ENCODE data around the gene RBM20. TPM values are rescaled to one million over a fixed set of nuclear protein-coding genes. Genes with fewer than 3 reads are reported as not detected.
A peak's percentile ranks its signal among the peaks of the same experiment; 100 is the strongest.

The RBM20 gene
- total RNA-seq, 1 experiment from 2014 or later, result 0.11 TPM

GRCh38 chr10:110771991-110772390, 127.9 kb downstream of the RBM20 start:
- no TSS peak for BruUV-seq (replicated peaks)
- no peaks in the 10 kb centered on the region for H3K36me3 ChIP-seq (ENCODE audit: low read depth)
- no peaks in the 10 kb centered on the region for H3K79me2 ChIP-seq (ENCODE audit: low read depth)
- no peaks in the 10 kb centered on the region for H4K20me1 ChIP-seq (ENCODE audit: insufficient read depth)
- TF ChIP-seq CTCF (conservative IDR thresholded peaks at IDR 0.05) (no peak), EZH2 (IDR thresholded peaks at IDR 0.05; ENCODE audit: low read depth) (no peak)
- no peaks in the 10 kb centered on the region for H3K9me2 ChIP-seq (ENCODE audit: insufficient read depth)
- no peak overlapping the region for H3K4me3 ChIP-seq
- H2AFZ ChIP-seq, result no peak overlapping the region
- H3K4me2 ChIP-seq, result no peak overlapping the region
- H3K27ac ChIP-seq, result no peak overlapping the region
- ChIA-PET CTCF (interaction anchor here (0.6 kb wide), 1 partner anchor 32 kb away, joined by 3 read pairs; no protein-coding TSS in a partner anchor), POLR2A (ENCODE audit: unreplicated experiment) (no interaction called here)
- no peak for DNase-seq
- H3K27me3 ChIP-seq (ENCODE audit: insufficient read depth, low read depth), result no peaks in the 10 kb centered on the region
- peaks cover 20% of the 10 kb centered on the region for H3F3A ChIP-seq (ENCODE audit: insufficient read depth, low read depth)
- intact Hi-C loops (cut with micrococcal nuclease; ENCODE audit: unreplicated experiment), result no loop called here
- H3K4me1 ChIP-seq (replicated peaks; ENCODE audit: insufficient read depth), result peaks cover 23% of the 10 kb centered on the region
- H3K9me3 ChIP-seq (ENCODE audit: insufficient read depth, low read depth), result no peaks in the 10 kb centered on the region

GRCh38 chr10:110772454-110773025, 128.4 kb downstream of the RBM20 start:
- Histone ChIP-seq H3K36me3 (ENCODE audit: low read depth) (no peaks in the 10 kb centered on the region), H4K20me1 (ENCODE audit: insufficient read depth) (no peaks in the 10 kb centered on the region), H3K4me2 (no peak overlapping the region), H3K4me1 (replicated peaks; ENCODE audit: insufficient read depth) (peaks cover 23% of the 10 kb centered on the region), H3K79me2 (ENCODE audit: low read depth) (no peaks in the 10 kb centered on the region), H3K9me2 (ENCODE audit: insufficient read depth) (no peaks in the 10 kb centered on the region), H3K4me3 (no peak overlapping the region), H3F3A (ENCODE audit: insufficient read depth, low read depth) (peaks cover 20% of the 10 kb centered on the region), H3K9me3 (ENCODE audit: insufficient read depth, low read depth) (no peaks in the 10 kb centered on the region), H2AFZ (no peak overlapping the region), H3K27me3 (ENCODE audit: insufficient read depth, low read depth) (no peaks in the 10 kb centered on the region), H3K27ac (no peak overlapping the region)
- ChIA-PET POLR2A (ENCODE audit: unreplicated experiment) (no interaction called here), CTCF (no interaction called here)
- no peak for DNase-seq
- no peak for TF ChIP-seq EZH2 (IDR thresholded peaks at IDR 0.05; ENCODE audit: low read depth)
- TF ChIP-seq CTCF (conservative IDR thresholded peaks at IDR 0.05), result no peak
- BruUV-seq (replicated peaks), result no TSS peak
- intact Hi-C loops (cut with micrococcal nuclease; ENCODE audit: unreplicated experiment), result no loop called here

- intact Hi-C loops (cut with micrococcal nuclease; ENCODE audit: unreplicated experiment), result no loop called here
- Histone ChIP-seq H3K27me3 (ENCODE audit: insufficient read depth, low read depth) (no peaks in the 10 kb centered on the region), H4K20me1 (ENCODE audit: insufficient read depth) (no peaks in the 10 kb centered on the region), H3F3A (ENCODE audit: insufficient read depth, low read depth) (peaks cover 20% of the 10 kb centered on the region), H3K9me2 (ENCODE audit: insufficient read depth) (no peaks in the 10 kb centered on the region), H3K27ac (peak overlapping the region; percentile 79), H2AFZ (no peak overlapping the region), H3K4me2 (peak overlapping the region; percentile 48), H3K4me3 (no peak overlapping the region), H3K79me2 (ENCODE audit: low read depth) (no peaks in the 10 kb centered on the region), H3K36me3 (ENCODE audit: low read depth) (no peaks in the 10 kb centered on the region), H3K4me1 (replicated peaks; ENCODE audit: insufficient read depth) (peaks cover 23% of the 10 kb centered on the region), H3K9me3 (ENCODE audit: insufficient read depth, low read depth) (no peaks in the 10 kb centered on the region)
- no TSS peak for BruUV-seq (replicated peaks)
- TF ChIP-seq EZH2 (IDR thresholded peaks at IDR 0.05; ENCODE audit: low read depth) (no peak), CTCF (conservative IDR thresholded peaks at IDR 0.05) (no peak)
- CTCF ChIA-PET, result no interaction called here
- no peak for DNase-seq
- POLR2A ChIA-PET (ENCODE audit: unreplicated experiment), result interaction anchor here (0.6 kb wide), 1 partner anchor 183 kb away, joined by 3 read pairs; no protein-coding TSS in a partner anchor
These were observed 129.5 kb downstream of the RBM20 start for GRCh38 chr10:110773693-110774068.

All from PC-9 (cell line).